A673 (cell line): ENCODE measurements around the gene GOLGA5.

Experiments used
- CTCF ChIP-seq: fragments of 300-800, 200-600 bp; sonication (generic); conservative IDR thresholded peaks from 2 replicates; pipeline ENCODE4 v1.5.1; 2017; ENCODE audit warnings: low read depth, mild to moderate bottlenecking, antibody characterized with exemption, low read length, moderate library complexity, mixed read lengths
- EZH2 ChIP-seq: fragments of 200-600 bp; sonication (generic); IDR thresholded peaks from 2 replicates; pipeline ENCODE4 v1.6.1; 2017; ENCODE audit warnings: borderline replicate concordance, low read depth, mild to moderate bottlenecking, mixed read lengths, antibody characterized with exemption, low read length; ENCODE audit not compliant: poor library complexity, severe bottlenecking

- TF ChIP-seq CTCF (no peak), EZH2 (no peak)
These were observed 83.8 kb downstream of the GOLGA5 start for GRCh38 chr14:92877757-92878431.
